ENCODE data around the gene SCYGR7.

SCYGR7 gene

GRCh38 chr2:227759411-227760118 lies 31.4 kb downstream of the SCYGR7 start:
- no peak for DNase-seq

GRCh38 chr2:227761740-227762476 lies 33.8 kb downstream of the SCYGR7 start:
- no peak for DNase-seq

- DNase-seq, result no peak
Measured at GRCh38 chr2:227765788-227766372, 37.7 kb downstream of the SCYGR7 start.

GRCh38 chr2:227766373-227766883 lies 38.3 kb downstream of the SCYGR7 start:
- DNase-seq, result no peak

GRCh38 chr2:227767830-227768229 lies 39.7 kb downstream of the SCYGR7 start:
- DNase-seq, result no peak

GRCh38 chr2:227772197-227772661 lies 44.1 kb downstream of the SCYGR7 start:
- DNase-seq, result no peak

- DNase-seq, result no peak
Measured at GRCh38 chr2:227772932-227773331, 44.8 kb downstream of the SCYGR7 start.

- no peak for DNase-seq
Measured at GRCh38 chr2:227774011-227774624, 46.0 kb downstream of the SCYGR7 start.

- DNase-seq, result no peak
Measured at GRCh38 chr2:227774895-227775842, 47.0 kb downstream of the SCYGR7 start.
